PC-9 (cell line): ENCODE measurements around the gene ITGA2. TPM values are rescaled to one million over a fixed set of nuclear protein-coding genes. Genes with fewer than 3 reads are reported as not detected.
A peak's percentile ranks its signal among the peaks of the same experiment; 100 is the strongest.

Experiments used
- BruUV-seq: library from RNA; stranded (reverse); fragments of 400-500 nt; replicated peaks from 2 replicates; lab custom pipeline; 2021; lab: Mats Ljungman, UMichigan
- CTCF ChIA-PET: fragments of 300-600 bp; sonication (Branson Sonifier 250); formaldehyde crosslinking; loops from one replicate; lab custom pipeline; 2022; ENCODE audit warnings: antibody characterized with exemption; lab: Charles Lee
- POLR2A ChIA-PET: fragments of 300-600 bp; sonication (Branson Sonifier 250); formaldehyde crosslinking; loops from one replicate; lab custom pipeline; 2022; ENCODE audit warnings: antibody characterized with exemption; ENCODE audit not compliant: unreplicated experiment; lab: Charles Lee
- DNase-seq, 2 experiments: peaks; one replicate each; pipeline versions ENCODE4 v3.0.0 to v3.0.0-alpha.2; 2015 to 2022; ENCODE audit warnings: mixed read lengths in 1 of 2
- H2AFZ ChIP-seq: fragments of 200-600 bp; sonication (generic); 2 replicates; pipeline ENCODE4 v1.8.1; 2017; ENCODE audit warnings: antibody characterized with exemption
- H3F3A ChIP-seq: fragments of 200-600 bp; sonication (generic); 2 replicates; pipeline ENCODE4 v1.8.1; 2017; ENCODE audit warnings: antibody characterized with exemption, mild to moderate bottlenecking, low read depth; ENCODE audit not compliant: insufficient read depth
- H3K27ac ChIP-seq: fragments of 200-600 bp; sonication (generic); 2 replicates; pipeline ENCODE4 v1.6.1; 2016; ENCODE audit warnings: mixed run types
- H3K27me3 ChIP-seq: fragments of 200-600 bp; sonication (generic); 2 replicates; pipeline ENCODE4 v1.6.1; 2016; ENCODE audit warnings: low read depth, mixed run types; ENCODE audit not compliant: insufficient read depth
- H3K36me3 ChIP-seq: fragments of 200-600 bp; sonication (generic); 2 replicates; pipeline ENCODE4 v1.6.1; 2016; ENCODE audit warnings: low read depth, mixed run types
- H3K4me1 ChIP-seq: fragments of 200-600 bp; sonication (generic); replicated peaks from 2 replicates; pipeline ENCODE4 v1.6.1; 2016; ENCODE audit warnings: mixed run types; ENCODE audit not compliant: insufficient read depth
- H3K4me2 ChIP-seq: fragments of 200-600 bp; sonication (generic); 2 replicates; pipeline ENCODE4 v1.6.1; 2017; ENCODE audit warnings: mixed run types
- H3K4me3 ChIP-seq: fragments of 200-600 bp; sonication (generic); 2 replicates; pipeline ENCODE4 v1.6.1; 2016; ENCODE audit warnings: mixed run types
- H3K79me2 ChIP-seq: fragments of 200-600 bp; sonication (generic); 2 replicates; pipeline ENCODE4 v1.6.1; 2017; ENCODE audit warnings: low read depth, mixed run types
- H3K9me2 ChIP-seq: fragments of 200-600 bp; sonication (generic); 2 replicates; pipeline ENCODE4 v1.8.1; 2017; ENCODE audit warnings: mild to moderate bottlenecking; ENCODE audit not compliant: insufficient read depth
- H3K9me3 ChIP-seq: fragments of 200-600 bp; sonication (generic); 2 replicates; pipeline ENCODE4 v1.8.1; 2016; ENCODE audit warnings: low read depth; ENCODE audit not compliant: insufficient read depth
- H4K20me1 ChIP-seq: fragments of 200-600 bp; sonication (generic); 2 replicates; pipeline ENCODE4 v1.8.1; 2017; ENCODE audit not compliant: insufficient read depth
- EZH2 ChIP-seq: fragments of 200-600 bp; sonication (generic); IDR thresholded peaks from 2 replicates; pipeline ENCODE4 v1.8.0; 2017; ENCODE audit warnings: antibody characterized with exemption, low read depth
- intact Hi-C: fragments of 100-400 bp; cut with micrococcal nuclease; formaldehyde crosslinking; loops from one replicate; pipeline ENCODE4 v1.10.0; 2022; ENCODE audit not compliant: unreplicated experiment
- total RNA-seq: library from RNA; stranded (reverse); gene quantifications from 2 replicates; pipeline ENCODE4 v1.2.3, GENCODE V29; 2021
- TF ChIP-seq, protein P1 (sequence below): fragments of 200-600 bp; sonication (generic); conservative IDR thresholded peaks from 2 replicates; pipeline ENCODE4 v1.6.1; 2017; ENCODE audit warnings: mixed run types, antibody characterized with exemption, mild to moderate bottlenecking, moderate library complexity

Gene ITGA2
- total RNA-seq, 1 experiment from 2014 or later = 35.8 TPM

GRCh38 chr5:53030893-53031292, 41.7 kb downstream of the ITGA2 start:
- TF ChIP-seq EZH2 = no peak
- TF ChIP-seq, protein P1, sequence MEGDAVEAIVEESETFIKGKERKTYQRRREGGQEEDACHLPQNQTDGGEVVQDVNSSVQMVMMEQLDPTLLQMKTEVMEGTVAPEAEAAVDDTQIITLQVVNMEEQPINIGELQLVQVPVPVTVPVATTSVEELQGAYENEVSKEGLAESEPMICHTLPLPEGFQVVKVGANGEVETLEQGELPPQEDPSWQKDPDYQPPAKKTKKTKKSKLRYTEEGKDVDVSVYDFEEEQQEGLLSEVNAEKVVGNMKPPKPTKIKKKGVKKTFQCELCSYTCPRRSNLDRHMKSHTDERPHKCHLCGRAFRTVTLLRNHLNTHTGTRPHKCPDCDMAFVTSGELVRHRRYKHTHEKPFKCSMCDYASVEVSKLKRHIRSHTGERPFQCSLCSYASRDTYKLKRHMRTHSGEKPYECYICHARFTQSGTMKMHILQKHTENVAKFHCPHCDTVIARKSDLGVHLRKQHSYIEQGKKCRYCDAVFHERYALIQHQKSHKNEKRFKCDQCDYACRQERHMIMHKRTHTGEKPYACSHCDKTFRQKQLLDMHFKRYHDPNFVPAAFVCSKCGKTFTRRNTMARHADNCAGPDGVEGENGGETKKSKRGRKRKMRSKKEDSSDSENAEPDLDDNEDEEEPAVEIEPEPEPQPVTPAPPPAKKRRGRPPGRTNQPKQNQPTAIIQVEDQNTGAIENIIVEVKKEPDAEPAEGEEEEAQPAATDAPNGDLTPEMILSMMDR = no peak
- Histone ChIP-seq H3K9me3 (0 out of 2 replicates have a peak, but pooled peaks cover 4% of the 10 kb centered on the region), H3K4me1 (peaks cover 63% of the 10 kb centered on the region), H3K36me3 (peaks cover 18% of the 10 kb centered on the region), H3K9me2 (no peaks in the 10 kb centered on the region), H3K27ac (peak overlapping the region; percentile 90), H3K79me2 (peaks cover 25% of the 10 kb centered on the region), H2AFZ (no peak overlapping the region), H3K4me3 (no peak overlapping the region), H3F3A (peaks cover 42% of the 10 kb centered on the region), H3K4me2 (peak overlapping the region; percentile 52), H4K20me1 (no peaks in the 10 kb centered on the region), H3K27me3 (no peaks in the 10 kb centered on the region)
- BruUV-seq = no TSS peak
- DNase-seq = no peak
- intact Hi-C loops = loop anchor here (1.0 kb wide), 1 partner anchor 43 kb away; no protein-coding TSS in a partner anchor
- ChIA-PET CTCF (interaction anchor here (0.5 kb wide), 1 partner anchor 113 kb away, joined by 3 read pairs; no protein-coding TSS in a partner anchor), POLR2A (interaction anchor here (0.6 to 1.1 kb wide), 2 partner anchors 43 to 221 kb away, joined by 4 to 5 read pairs; no protein-coding TSS in a partner anchor)

GRCh38 chr5:53031695-53032096, 42.5 kb downstream of the ITGA2 start:
- peak; percentile 31 to 84 for DNase-seq
- ChIA-PET POLR2A (interaction anchor here (0.6 to 1.1 kb wide), 4 partner anchors 42 to 224 kb away, joined by 3 to 5 read pairs (median 4); partner anchors contain the start of gene ITGA2), CTCF (interaction anchor here (0.7 to 1.0 kb wide), 2 partner anchors 42 to 83 kb away, joined by 3 read pairs; no protein-coding TSS in a partner anchor)
- Histone ChIP-seq H3F3A (peaks cover 50% of the 10 kb centered on the region), H3K36me3 (peaks cover 16% of the 10 kb centered on the region), H3K9me2 (no peaks in the 10 kb centered on the region), H2AFZ (peak overlapping the region; percentile 57; the same call in 1 of the 2 replicates), H3K4me2 (peak overlapping the region; percentile 52), H3K9me3 (0 out of 2 replicates have a peak, but pooled peaks cover 4% of the 10 kb centered on the region), H3K4me1 (peaks cover 71% of the 10 kb centered on the region), H3K27me3 (no peaks in the 10 kb centered on the region), H3K4me3 (no peak overlapping the region; the same call in 1 of the 2 replicates), H3K79me2 (peaks cover 31% of the 10 kb centered on the region), H4K20me1 (no peaks in the 10 kb centered on the region), H3K27ac (peak overlapping the region; percentile 90)
- TF ChIP-seq, protein P1 = no peak
- TF ChIP-seq EZH2 = no peak
- no TSS peak for BruUV-seq
- intact Hi-C loops = loop anchor here (1.0 kb wide), 1 partner anchor 43 kb away; no protein-coding TSS in a partner anchor

DNA sequence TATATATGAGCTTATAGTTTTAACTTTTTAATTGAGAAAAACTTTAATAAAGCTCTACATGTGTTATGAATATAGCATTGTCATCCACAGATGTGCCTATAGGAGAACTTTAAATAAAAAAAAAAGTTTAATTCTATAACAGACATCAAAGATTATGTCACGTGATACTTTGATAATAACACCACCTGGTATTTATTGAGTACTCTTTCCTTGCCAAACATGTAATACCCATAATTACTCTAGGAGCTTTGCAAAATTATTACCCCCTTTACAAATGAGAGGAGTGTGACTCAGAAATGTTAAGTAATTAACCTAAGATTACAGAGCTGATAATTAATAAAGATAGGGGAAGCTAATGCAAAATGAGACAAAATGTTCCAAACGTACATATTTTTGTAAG, 43.0 kb downstream of the ITGA2 start:
- no peak for TF ChIP-seq EZH2
- TF ChIP-seq, protein P1 = no peak
- intact Hi-C loops = no loop called here

More for the DNA sequence above, 43.0 kb downstream of the ITGA2 start:
- Histone ChIP-seq H3K4me2 (peak overlapping the region; percentile 52), H3K9me2 (no peaks in the 10 kb centered on the region), H3K79me2 (peaks cover 35% of the 10 kb centered on the region), H3K9me3 (0 out of 2 replicates have a peak, but pooled peaks cover 4% of the 10 kb centered on the region), H3K27ac (peak overlapping the region; percentile 90), H3K4me1 (peaks cover 76% of the 10 kb centered on the region), H3K4me3 (no peak overlapping the region), H3K36me3 (peaks cover 11% of the 10 kb centered on the region), H2AFZ (no peak overlapping the region), H3F3A (peaks cover 55% of the 10 kb centered on the region), H4K20me1 (no peaks in the 10 kb centered on the region), H3K27me3 (no peaks in the 10 kb centered on the region)
- POLR2A ChIA-PET = interaction anchor here (0.6 to 1.1 kb wide), 3 partner anchors 43 to 110 kb away, joined by 3 to 5 read pairs (median 3); partner anchors contain the start of gene ITGA2
- no TSS peak for BruUV-seq
- CTCF ChIA-PET = interaction anchor here (0.5 to 1.0 kb wide), 3 partner anchors 43 to 223 kb away, joined by 3 to 6 read pairs (median 3); no protein-coding TSS in a partner anchor
- no peak for DNase-seq
